Measurements from ENCODE around the gene AFP.

GRCh38 chr4:73423184-73423583 is 12.8 kb upstream of the AFP start:
- TF ChIP-seq CTCF (conservative IDR thresholded peaks at IDR 0.05; ENCODE audit: low read length) (no peak), EZH2phosphoT487 (IDR thresholded peaks at IDR 0.05; ENCODE audit: borderline replicate concordance) (no peak)
